ENCODE data around the gene RNF187. TPM values are rescaled to one million over a fixed set of nuclear protein-coding genes. Genes with fewer than 3 reads are reported as not detected.

Gene RNF187
- total and polyA plus RNA-seq, 2 of the 4 experiments (the other 2 are of a cell fraction), result 14.0 to 55.4 TPM

- ChIA-PET POLR2A (ENCODE audit: unreplicated experiment) (interaction anchor here (0.9 kb wide), 1 partner anchor 29 kb away, joined by 5 read pairs; a partner anchor contains a TSS), CTCF (no interaction called here)
- Histone ChIP-seq H4K20me1 (ENCODE audit: insufficient read depth, low read length) (peaks cover 5% of the 10 kb centered on the region), H3K56ac (ENCODE audit: extremely low read depth, insufficient read depth, low read length) (peak overlapping the region; percentile 90), H3K4ac (ENCODE audit: low read depth, low read length) (peak overlapping the region; percentile 99), H3K4me3 (ENCODE audit: insufficient read depth, low read depth, low read length) (peak overlapping the region; percentile 70), H3K27ac (ENCODE audit: insufficient read depth, low read length) (peak overlapping the region; percentile 97), H4K91ac (ENCODE audit: insufficient read depth, low read depth, low read length) (peak overlapping the region; percentile 99), H4K5ac (ENCODE audit: low read depth, low read length) (peak overlapping the region; percentile 98), H2BK5ac (ENCODE audit: low read depth, low read length, poor library complexity, severe bottlenecking) (peak overlapping the region; percentile 100), H2AFZ (replicated peaks; ENCODE audit: low read length, poor library complexity) (peak overlapping the region; percentile 100), H3K4me1 (ENCODE audit: control insufficient read depth, insufficient read depth, low read length) (peaks cover 18% of the 10 kb centered on the region), H3K4me2 (ENCODE audit: low read depth, low read length) (peak overlapping the region; percentile 91), H2BK20ac (ENCODE audit: low read depth, low read length) (peak overlapping the region; percentile 99), H3K9ac (ENCODE audit: low read depth, low read length) (peak overlapping the region; percentile 89), H4K8ac (ENCODE audit: low read depth in 2 of 2, low read length in 2 of 2) (peak overlapping the region; percentile 48 to 99), H3K27me3 (ENCODE audit: control insufficient read depth, insufficient read depth, low read length) (no peaks in the 10 kb centered on the region; the same call in 1 of the 2 replicates), H3K18ac (ENCODE audit: low read depth, low read length) (peak overlapping the region; percentile 100), H2BK15ac (ENCODE audit: low read depth, low read length) (peak overlapping the region; percentile 58; the same call in 1 of the 3 replicates), H3K79me1 (ENCODE audit: low read depth in 1 of 2, low read length in 2 of 2) (peaks cover 25 to 44% of the 10 kb centered on the region in 2 experiments), H3K9me1 (ENCODE audit: insufficient read depth, low read length) (peaks cover 20% of the 10 kb centered on the region), H3K23ac (ENCODE audit: low read depth, low read length) (peak overlapping the region; percentile 100), H3K36me3 (ENCODE audit: control insufficient read depth, insufficient read depth, low read length) (peaks cover 23% of the 10 kb centered on the region), H3K9me3 (ENCODE audit: control insufficient read depth, insufficient read depth, low read length) (no peaks in the 10 kb centered on the region), H3K14ac (replicated peaks; ENCODE audit: low read depth, low read length) (peak overlapping the region; percentile 99), H2AK9ac (replicated peaks; ENCODE audit: low read depth, low read length, poor library complexity) (peak overlapping the region; percentile 96), H2BK120ac (ENCODE audit: low read depth, low read length) (peak overlapping the region; percentile 100), H2AK5ac (ENCODE audit: low read depth, low read length) (peak overlapping the region; percentile 56)
- TF ChIP-seq USF2 (IDR thresholded peaks at IDR 0.05; ENCODE audit: low read depth, low read length), result peak; percentile 37
- TF ChIP-seq NFE2L2 (IDR thresholded peaks at IDR 0.05; ENCODE audit: low read depth, low read length), result no peak
- no peak for TF ChIP-seq ELK1 (IDR thresholded peaks at IDR 0.05; ENCODE audit: borderline replicate concordance, low read depth, low read length)
- TF ChIP-seq CHD1 (IDR thresholded peaks at IDR 0.05; ENCODE audit: low read depth, low read length), result no peak
- TF ChIP-seq MAFK (IDR thresholded peaks at IDR 0.05; ENCODE audit: low read depth, low read length), result no peak
- no peak for TF ChIP-seq RCOR1 (IDR thresholded peaks at IDR 0.05; ENCODE audit: insufficient replicate concordance, low read length)
- no peak for TF ChIP-seq POLR2A (IDR thresholded peaks at IDR 0.05; ENCODE audit: low read depth, low read length)
- 0 out of 2 replicates have a peak, but pooled peaks have one; percentile 6 for TF ChIP-seq MXI1 (IDR thresholded peaks at IDR 0.05; ENCODE audit: borderline replicate concordance, low read depth, low read length)
- TF ChIP-seq BHLHE40 (IDR thresholded peaks at IDR 0.05; ENCODE audit: low read depth, low read length), result peak; percentile 49; the same call in 1 of the 2 replicates
- TF ChIP-seq RAD21 (IDR thresholded peaks at IDR 0.05; ENCODE audit: low read length), result no peak
- dilution Hi-C loops (cut with HindIII; ENCODE audit: low sequenced_read_pairs, unreplicated experiment), result no loop called here
- 1% methylated on average over 32 of the region's 60 CpGs; no CpG with 5 or more reads in 1 of the 2 experiments for WGBS, 2 experiments (ENCODE audit: extremely low coverage in 2 of 2, insufficient read length in 1 of 2)
- intact Hi-C loops (cut with micrococcal nuclease), result no loop called here
- peak; percentile 86 for DNase-seq
- BruUV-seq (replicated peaks), result no TSS peak
- in situ Hi-C loops (cut with MboI; ENCODE audit: low sequenced_read_pairs), result no loop called here
- peak; percentile 83 for ATAC-seq (ENCODE audit: low read depth)
Observed at GRCh38 chr1:228486596-228487335, 416 bp upstream of the RNF187 start.
